ENCODE measurements around the gene CRYZ.

GRCh38 chr1:74686928-74687327 lies 45.9 kb downstream of the CRYZ start:
- no peak for TF ChIP-seq CTCF (conservative IDR thresholded peaks at IDR 0.05 in 1 of 2, IDR thresholded peaks at IDR 0.05 in 1 of 2; ENCODE audit: low read depth in 1 of 2, low read length in 2 of 2)
- no peak for TF ChIP-seq EZH2 (IDR thresholded peaks at IDR 0.05; ENCODE audit: low read length, missing control alignments)

All from fibroblast of lung (primary cell).